OCI-LY1 (cell line): ENCODE results near the gene CFAP53.

ENCODE experiments used
- EZH2 ChIP-seq: fragments of 200-600 bp; sonication (generic), shearing (Covaris generic); IDR thresholded peaks from 2 replicates; pipeline ENCODE4 v1.8.0; 2017; ENCODE audit warnings: borderline replicate concordance, mixed run types, mild to moderate bottlenecking, antibody characterized with exemption, low read length, moderate library complexity, mixed read lengths
- TF ChIP-seq, protein P1 (sequence below): fragments of 200-600 bp; sonication (generic), shearing (Covaris generic); IDR thresholded peaks from 2 replicates; pipeline ENCODE4 v1.5.1; 2017; ENCODE audit warnings: mild to moderate bottlenecking, antibody characterized with exemption, low read length, moderate library complexity, mixed read lengths

- TF ChIP-seq, protein P1, sequence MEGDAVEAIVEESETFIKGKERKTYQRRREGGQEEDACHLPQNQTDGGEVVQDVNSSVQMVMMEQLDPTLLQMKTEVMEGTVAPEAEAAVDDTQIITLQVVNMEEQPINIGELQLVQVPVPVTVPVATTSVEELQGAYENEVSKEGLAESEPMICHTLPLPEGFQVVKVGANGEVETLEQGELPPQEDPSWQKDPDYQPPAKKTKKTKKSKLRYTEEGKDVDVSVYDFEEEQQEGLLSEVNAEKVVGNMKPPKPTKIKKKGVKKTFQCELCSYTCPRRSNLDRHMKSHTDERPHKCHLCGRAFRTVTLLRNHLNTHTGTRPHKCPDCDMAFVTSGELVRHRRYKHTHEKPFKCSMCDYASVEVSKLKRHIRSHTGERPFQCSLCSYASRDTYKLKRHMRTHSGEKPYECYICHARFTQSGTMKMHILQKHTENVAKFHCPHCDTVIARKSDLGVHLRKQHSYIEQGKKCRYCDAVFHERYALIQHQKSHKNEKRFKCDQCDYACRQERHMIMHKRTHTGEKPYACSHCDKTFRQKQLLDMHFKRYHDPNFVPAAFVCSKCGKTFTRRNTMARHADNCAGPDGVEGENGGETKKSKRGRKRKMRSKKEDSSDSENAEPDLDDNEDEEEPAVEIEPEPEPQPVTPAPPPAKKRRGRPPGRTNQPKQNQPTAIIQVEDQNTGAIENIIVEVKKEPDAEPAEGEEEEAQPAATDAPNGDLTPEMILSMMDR = no peak
- no peak for TF ChIP-seq EZH2
Observed at GRCh38 chr18:50209311-50209710, 57.0 kb downstream of the CFAP53 start.
